Sigmoid colon (tissue), 7 donors: Measurements from ENCODE around the gene CD4. TPM values are rescaled to one million over a fixed set of nuclear protein-coding genes. Genes with fewer than 3 reads are reported as not detected.

ENCODE experiments used
- DNase-seq: peaks from one replicate; pipeline ENCODE4 v3.0.0-alpha.2; 2019
- H3K27ac ChIP-seq, 4 donors: fragments of 200-600 bp; sonication (generic); one replicate each; pipeline ENCODE4 v1.5.1; 2016 to 2019; ENCODE audit warnings: mild to moderate bottlenecking in 1 of 4
- H3K27me3 ChIP-seq, 3 donors: fragments of 200-600 bp; sonication (generic); one replicate each; pipeline ENCODE4 v1.5.1; 2019; ENCODE audit warnings: mild to moderate bottlenecking in 1 of 3
- H3K36me3 ChIP-seq, 4 donors: fragments of 200-600 bp; sonication (generic); one replicate each; pipeline ENCODE4 v1.5.1; 2016 to 2019
- H3K4me1 ChIP-seq, 4 donors: fragments of 200-600 bp; sonication (generic); one replicate each; pipeline ENCODE4 v1.5.1; 2017 to 2019
- H3K4me3 ChIP-seq, 4 donors: fragments of 200-600 bp; sonication (generic); one replicate each; pipeline ENCODE4 v1.5.1; 2017 to 2019; ENCODE audit warnings: mild to moderate bottlenecking in 2 of 4, moderate library complexity in 1 of 4
- H3K9me3 ChIP-seq, 4 donors: fragments of 200-600 bp in 3 of 4; sonication (generic) in 3 of 4; one replicate each; pipeline versions ENCODE4 v1.5.1 to v1.6.1; 2013 to 2019
- CTCF ChIP-seq, 4 experiments: fragments of 450-650 bp in 3 of 4; fragments of 200-600 bp in 1 of 4; IDR thresholded peaks; one replicate each; pipeline ENCODE4 v1.5.1; 2016 to 2019; ENCODE audit warnings: antibody characterized with exemption in 4 of 4, mild to moderate bottlenecking in 3 of 4, moderate library complexity in 2 of 4
- EP300 ChIP-seq, 4 donors: sonication (generic); formaldehyde crosslinking; IDR thresholded peaks; one replicate each; pipeline ENCODE4 v1.6.1; 2017; ENCODE audit warnings: antibody characterized with exemption in 4 of 4
- POLR2A ChIP-seq, 2 donors: fragments of 450-650 bp; IDR thresholded peaks; one replicate each; pipeline ENCODE4 v1.6.1; 2016; ENCODE audit warnings: antibody characterized with exemption in 2 of 2, mild to moderate bottlenecking in 2 of 2, moderate library complexity in 2 of 2
- POLR2AphosphoS5 ChIP-seq, 4 donors: sonication (generic); formaldehyde crosslinking; IDR thresholded peaks; one replicate each; pipeline ENCODE4 v1.6.1; 2017; ENCODE audit warnings: antibody characterized with exemption in 4 of 4
- WGBS, 2 donors: extraction: QIAGEN DNeasy Blood & Tissue Kit; methylation state at CpG; one replicate each; pipeline ENCODE4 v1.1.7; 2013; 5-methylcytosine and 5-hydroxymethylcytosine counted together
- intact Hi-C: fragments of 100-400 bp; cut with DNase I; formaldehyde crosslinking; loops from one replicate; pipeline ENCODE4 v1.15.1; 2023
- polyA plus RNA-seq, 3 donors: library from polyadenylated mRNA; stranded (reverse); fragments of 200-250 nt; gene quantifications; one replicate each; pipeline ENCODE4 v1.2.3, GENCODE V29; 2013
- total RNA-seq, 4 donors: library from RNA; depleted of rRNA; stranded (reverse); fragments of >200 nt; gene quantifications; one replicate each; pipeline ENCODE4 v1.1.0, GENCODE V29; 2016
- donor health status: healthy with polysubstance abuse.
- donor health status: Bipolar disorder and iron deficiency.
- donor health status: healthy.

The CD4 gene
- total and polyA plus RNA-seq, 7 donors, result 2.5 to 29.7 (median 11.8) TPM

GRCh38 chr12:6833189-6833890, 44.0 kb downstream of the CD4 start:
- H3K36me3 ChIP-seq, result peaks cover 0 to 56% (median 9%) of the 10 kb centered on the region in 4 donors
- TF ChIP-seq POLR2AphosphoS5 (IDR thresholded peaks at IDR 0.05), result no peak
- no peak for TF ChIP-seq EP300 (IDR thresholded peaks at IDR 0.05)
- no peak for TF ChIP-seq CTCF (IDR thresholded peaks at IDR 0.05)
- TF ChIP-seq POLR2A (IDR thresholded peaks at IDR 0.05), result no peak
- intact Hi-C loops, result no loop called here
- 83 to 87% methylated on average over 6 of the region's 6 CpGs for WGBS, 2 donors
- H3K4me3 ChIP-seq, result no peak overlapping the region
- peak overlapping the region in 1 of 4 donors; percentile 58 for H3K27ac ChIP-seq
- DNase-seq, result no peak
- peaks cover 3 to 28% (median 13%) of the 10 kb centered on the region in 4 donors for H3K4me1 ChIP-seq
- no peaks in the 10 kb centered on the region for H3K27me3 ChIP-seq
- no peaks in the 10 kb centered on the region for H3K9me3 ChIP-seq

GRCh38 chr12:6834254-6834653, 44.9 kb downstream of the CD4 start:
- Histone ChIP-seq H3K27me3 (no peaks in the 10 kb centered on the region), H3K36me3 (peaks cover 0 to 64% (median 9%) of the 10 kb centered on the region in 4 donors), H3K4me3 (no peak overlapping the region), H3K9me3 (no peaks in the 10 kb centered on the region), H3K4me1 (peaks cover 0 to 21% (median 11%) of the 10 kb centered on the region in 4 donors), H3K27ac (no peak overlapping the region)
- TF ChIP-seq POLR2AphosphoS5 (IDR thresholded peaks at IDR 0.05) (no peak), CTCF (IDR thresholded peaks at IDR 0.05) (no peak)
- no peak for DNase-seq
- 69 to 78% methylated on average over 1 of the region's 1 CpG for WGBS, 2 donors
- intact Hi-C loops, result no loop called here

- H3K27ac ChIP-seq, result no peak overlapping the region
- no peaks in the 10 kb centered on the region for H3K27me3 ChIP-seq
- TF ChIP-seq CTCF (IDR thresholded peaks at IDR 0.05), result no peak
- TF ChIP-seq POLR2A (IDR thresholded peaks at IDR 0.05), result no peak
- TF ChIP-seq POLR2AphosphoS5 (IDR thresholded peaks at IDR 0.05), result no peak
- no peak for TF ChIP-seq EP300 (IDR thresholded peaks at IDR 0.05)
- WGBS, 2 donors, result 65 to 82% methylated on average over 5 of the region's 5 CpGs
- H3K4me3 ChIP-seq, result no peak overlapping the region
- peaks cover 0 to 70% (median 9%) of the 10 kb centered on the region in 4 donors for H3K36me3 ChIP-seq
- H3K9me3 ChIP-seq, result no peaks in the 10 kb centered on the region
- H3K4me1 ChIP-seq, result peaks cover 0 to 14% (median 5%) of the 10 kb centered on the region in 4 donors
- intact Hi-C loops, result no loop called here
- DNase-seq, result no peak
These were observed 45.5 kb downstream of the CD4 start for GRCh38 chr12:6834873-6835272.

GRCh38 chr12:6836851-6837250, 47.5 kb downstream of the CD4 start:
- Histone ChIP-seq H3K4me3 (no peak overlapping the region), H3K36me3 (peaks cover 0 to 61% (median 3%) of the 10 kb centered on the region in 4 donors), H3K27ac (no peak overlapping the region), H3K4me1 (peaks cover 0 to 8% (median 4%) of the 10 kb centered on the region in 4 donors), H3K9me3 (no peaks in the 10 kb centered on the region), H3K27me3 (no peaks in the 10 kb centered on the region)
- TF ChIP-seq POLR2A (IDR thresholded peaks at IDR 0.05) (no peak), EP300 (IDR thresholded peaks at IDR 0.05) (no peak), CTCF (IDR thresholded peaks at IDR 0.05) (no peak), POLR2AphosphoS5 (IDR thresholded peaks at IDR 0.05) (no peak)
- intact Hi-C loops, result no loop called here
- WGBS, 2 donors, result 88 to 95% methylated on average over 16 of the region's 16 CpGs
- no peak for DNase-seq
